ENCODE measurements around the gene RHBG.

GRCh38 chr1:156386949-156387869 lies 18.2 kb downstream of the RHBG start:
- TF ChIP-seq, protein P1, sequence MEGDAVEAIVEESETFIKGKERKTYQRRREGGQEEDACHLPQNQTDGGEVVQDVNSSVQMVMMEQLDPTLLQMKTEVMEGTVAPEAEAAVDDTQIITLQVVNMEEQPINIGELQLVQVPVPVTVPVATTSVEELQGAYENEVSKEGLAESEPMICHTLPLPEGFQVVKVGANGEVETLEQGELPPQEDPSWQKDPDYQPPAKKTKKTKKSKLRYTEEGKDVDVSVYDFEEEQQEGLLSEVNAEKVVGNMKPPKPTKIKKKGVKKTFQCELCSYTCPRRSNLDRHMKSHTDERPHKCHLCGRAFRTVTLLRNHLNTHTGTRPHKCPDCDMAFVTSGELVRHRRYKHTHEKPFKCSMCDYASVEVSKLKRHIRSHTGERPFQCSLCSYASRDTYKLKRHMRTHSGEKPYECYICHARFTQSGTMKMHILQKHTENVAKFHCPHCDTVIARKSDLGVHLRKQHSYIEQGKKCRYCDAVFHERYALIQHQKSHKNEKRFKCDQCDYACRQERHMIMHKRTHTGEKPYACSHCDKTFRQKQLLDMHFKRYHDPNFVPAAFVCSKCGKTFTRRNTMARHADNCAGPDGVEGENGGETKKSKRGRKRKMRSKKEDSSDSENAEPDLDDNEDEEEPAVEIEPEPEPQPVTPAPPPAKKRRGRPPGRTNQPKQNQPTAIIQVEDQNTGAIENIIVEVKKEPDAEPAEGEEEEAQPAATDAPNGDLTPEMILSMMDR (IDR thresholded peaks at IDR 0.05), result no peak
- TF ChIP-seq POLR2A (IDR thresholded peaks at IDR 0.05), result no peak
